Hindlimb muscle (tissue), 1 donor: ENCODE measurements around the gene ARHGAP26. TPM values are rescaled to one million over a fixed set of nuclear protein-coding genes. Genes with fewer than 3 reads are reported as not detected.

Experiments
- DNase-seq: peaks from one replicate; pipeline ENCODE4 v3.0.0-alpha.2; 2013
- polyA plus RNA-seq: library from polyadenylated mRNA; unstranded; fragments of 120-200 nt; gene quantifications from one replicate; pipeline ENCODE4 v1.2.1, GENCODE V29; 2013; ENCODE audit not compliant: insufficient read length

ARHGAP26 gene
- polyA plus RNA-seq, 1 donor, result 13.8 TPM

- DNase-seq, result no peak
Observed at GRCh38 chr5:143213851-143214363, 443.7 kb downstream of the ARHGAP26 start.

GRCh38 chr5:143214458-143214857, 444.3 kb downstream of the ARHGAP26 start:
- DNase-seq, result no peak

- DNase-seq, result no peak
Observed at GRCh38 chr5:143214890-143215289, 444.7 kb downstream of the ARHGAP26 start.

- DNase-seq, result no peak
Observed at GRCh38 chr5:143215690-143216089, 445.5 kb downstream of the ARHGAP26 start.

GRCh38 chr5:143216211-143216610, 446.0 kb downstream of the ARHGAP26 start:
- no peak for DNase-seq

- DNase-seq, result no peak
Observed at GRCh38 chr5:143217065-143217803, 447.1 kb downstream of the ARHGAP26 start.

GRCh38 chr5:143217804-143218160, 447.6 kb downstream of the ARHGAP26 start:
- no peak for DNase-seq

GRCh38 chr5:143218517-143219170, 448.5 kb downstream of the ARHGAP26 start:
- DNase-seq, result no peak

GRCh38 chr5:143219696-143220095, 449.5 kb downstream of the ARHGAP26 start:
- DNase-seq, result no peak

GRCh38 chr5:143220748-143221251, 450.6 kb downstream of the ARHGAP26 start:
- no peak for DNase-seq

- DNase-seq, result peak; percentile 23
Observed at GRCh38 chr5:143222287-143223231, 452.4 kb downstream of the ARHGAP26 start.

GRCh38 chr5:143224672-143225071, 454.5 kb downstream of the ARHGAP26 start:
- no peak for DNase-seq

GRCh38 chr5:143225511-143225910, 455.3 kb downstream of the ARHGAP26 start:
- DNase-seq, result no peak

GRCh38 chr5:143226361-143226760, 456.2 kb downstream of the ARHGAP26 start:
- no peak for DNase-seq

GRCh38 chr5:143226872-143227271, 456.7 kb downstream of the ARHGAP26 start:
- no peak for DNase-seq

- DNase-seq, result no peak
Observed at GRCh38 chr5:143227301-143227700, 457.1 kb downstream of the ARHGAP26 start.

GRCh38 chr5:143228597-143229293, 458.6 kb downstream of the ARHGAP26 start:
- DNase-seq, result no peak

- DNase-seq, result no peak
Observed at GRCh38 chr5:143229426-143229895, 459.3 kb downstream of the ARHGAP26 start.

GRCh38 chr5:143229896-143230675, 459.9 kb downstream of the ARHGAP26 start:
- no peak for DNase-seq

GRCh38 chr5:143230676-143230996, 460.5 kb downstream of the ARHGAP26 start:
- no peak for DNase-seq

GRCh38 chr5:143231416-143231815, 461.2 kb downstream of the ARHGAP26 start:
- no peak for DNase-seq
